Measurements from ENCODE around the gene DZIP3. TPM values are rescaled to one million over a fixed set of nuclear protein-coding genes. Genes with fewer than 3 reads are reported as not detected.

The DZIP3 gene
- total RNA-seq, 1 experiment from 2014 or later = 22.1 TPM

GRCh38 chr3:108602935-108603294 lies 13.4 kb downstream of the DZIP3 start:
- Histone ChIP-seq H2BK5ac (ENCODE audit: insufficient read length, low read length) (no peak overlapping the region), H3K27ac (ENCODE audit: insufficient read length, low read depth, low read length) (no peak overlapping the region), H3K23me2 (ENCODE audit: insufficient read length, low read depth, low read length, poor library complexity, severe bottlenecking) (no peaks in the 10 kb centered on the region), H2AFZ (ENCODE audit: low read length) (no peak overlapping the region), H3K4me2 (ENCODE audit: insufficient read depth, insufficient read length, low read length) (no peak overlapping the region), H3K4ac (ENCODE audit: low read depth, low read length) (no peak overlapping the region), H3K14ac (ENCODE audit: insufficient read depth, low read length) (no peak overlapping the region), H2BK20ac (ENCODE audit: low read depth, low read length, poor library complexity, severe bottlenecking) (no peak overlapping the region), H2BK15ac (ENCODE audit: low read depth, low read length) (no peak overlapping the region), H3K79me1 (ENCODE audit: insufficient read depth, low read depth, low read length, poor library complexity, severe bottlenecking) (peaks cover 2% of the 10 kb centered on the region), H2BK120ac (ENCODE audit: low read depth, low read length, poor library complexity, severe bottlenecking) (no peak overlapping the region), H3K27me3 (ENCODE audit: insufficient read depth, low read length) (no peaks in the 10 kb centered on the region), H3K9ac (ENCODE audit: extremely low read depth, insufficient read length, low read length) (no peak overlapping the region), H3K23ac (ENCODE audit: insufficient read length, low read depth, low read length) (no peak overlapping the region), H2BK12ac (ENCODE audit: insufficient read length, low read depth, low read length) (no peak overlapping the region), H4K91ac (ENCODE audit: insufficient read length, low read depth, low read length) (no peak overlapping the region), H3K79me2 (ENCODE audit: insufficient read depth, low read length) (no peaks in the 10 kb centered on the region; the same call in 1 of the 2 replicates), H4K20me1 (ENCODE audit: control insufficient read depth, insufficient read depth, insufficient read length) (no peaks in the 10 kb centered on the region), H3K18ac (ENCODE audit: insufficient read length, low read depth, low read length) (no peak overlapping the region), H3K9me3 (ENCODE audit: control insufficient read depth, low read depth, low read length) (no peaks in the 10 kb centered on the region), H3K4me1 (ENCODE audit: insufficient read depth, low read length) (no peaks in the 10 kb centered on the region; the same call in 1 of the 2 replicates), H3T11ph (ENCODE audit: low read length) (no peak overlapping the region), H4K5ac (ENCODE audit: insufficient read length, low read depth, low read length) (no peak overlapping the region), H3K56ac (ENCODE audit: insufficient read length, low read depth, low read length) (no peak overlapping the region), H4K8ac (replicated peaks; ENCODE audit: insufficient read length, low read depth, low read length) (no peak overlapping the region), H2AK5ac (ENCODE audit: insufficient read length, low read length) (no peak overlapping the region)
- H3K36me3 Mint-ChIP-seq (ENCODE audit: insufficient read depth in 1 of 3, low read depth in 3 of 3) = peaks cover 0 to 17% (median 13%) of the 10 kb centered on the region in 3 experiments; a peak in 5 of 7 replicates
- H3K4me1 Mint-ChIP-seq = peaks cover 19 to 25% of the 10 kb centered on the region in 2 experiments
- TF ChIP-seq, protein P1, sequence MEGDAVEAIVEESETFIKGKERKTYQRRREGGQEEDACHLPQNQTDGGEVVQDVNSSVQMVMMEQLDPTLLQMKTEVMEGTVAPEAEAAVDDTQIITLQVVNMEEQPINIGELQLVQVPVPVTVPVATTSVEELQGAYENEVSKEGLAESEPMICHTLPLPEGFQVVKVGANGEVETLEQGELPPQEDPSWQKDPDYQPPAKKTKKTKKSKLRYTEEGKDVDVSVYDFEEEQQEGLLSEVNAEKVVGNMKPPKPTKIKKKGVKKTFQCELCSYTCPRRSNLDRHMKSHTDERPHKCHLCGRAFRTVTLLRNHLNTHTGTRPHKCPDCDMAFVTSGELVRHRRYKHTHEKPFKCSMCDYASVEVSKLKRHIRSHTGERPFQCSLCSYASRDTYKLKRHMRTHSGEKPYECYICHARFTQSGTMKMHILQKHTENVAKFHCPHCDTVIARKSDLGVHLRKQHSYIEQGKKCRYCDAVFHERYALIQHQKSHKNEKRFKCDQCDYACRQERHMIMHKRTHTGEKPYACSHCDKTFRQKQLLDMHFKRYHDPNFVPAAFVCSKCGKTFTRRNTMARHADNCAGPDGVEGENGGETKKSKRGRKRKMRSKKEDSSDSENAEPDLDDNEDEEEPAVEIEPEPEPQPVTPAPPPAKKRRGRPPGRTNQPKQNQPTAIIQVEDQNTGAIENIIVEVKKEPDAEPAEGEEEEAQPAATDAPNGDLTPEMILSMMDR (conservative IDR thresholded peaks at IDR 0.05) = no peak
- no CpG with 5 or more reads among the region's 2 CpGs for WGBS (ENCODE audit: extremely low coverage, insufficient read length, low lambda C conversion rate)
- no peaks in the 10 kb centered on the region for H3K27me3 Mint-ChIP-seq (ENCODE audit: low read depth)
- H3K4me3 Mint-ChIP-seq = no peak overlapping the region
- H3K9me3 Mint-ChIP-seq = peaks cover 0 to 7% of the 10 kb centered on the region in 2 experiments; a peak in 2 of 5 replicates
- H3K27ac Mint-ChIP-seq = peak overlapping the region; percentile 50 to 88 (median 69); a peak in 6 of 7 replicates
- no peak for DNase-seq

Measured in H9 (cell line).